Measurements from ENCODE around the gene PHF2. TPM values are rescaled to one million over a fixed set of nuclear protein-coding genes. Genes with fewer than 3 reads are reported as not detected.

Gene PHF2
- total and polyA plus RNA-seq, 2 experiments from 2014 or later, result 4.3 to 11.8 TPM

DNA sequence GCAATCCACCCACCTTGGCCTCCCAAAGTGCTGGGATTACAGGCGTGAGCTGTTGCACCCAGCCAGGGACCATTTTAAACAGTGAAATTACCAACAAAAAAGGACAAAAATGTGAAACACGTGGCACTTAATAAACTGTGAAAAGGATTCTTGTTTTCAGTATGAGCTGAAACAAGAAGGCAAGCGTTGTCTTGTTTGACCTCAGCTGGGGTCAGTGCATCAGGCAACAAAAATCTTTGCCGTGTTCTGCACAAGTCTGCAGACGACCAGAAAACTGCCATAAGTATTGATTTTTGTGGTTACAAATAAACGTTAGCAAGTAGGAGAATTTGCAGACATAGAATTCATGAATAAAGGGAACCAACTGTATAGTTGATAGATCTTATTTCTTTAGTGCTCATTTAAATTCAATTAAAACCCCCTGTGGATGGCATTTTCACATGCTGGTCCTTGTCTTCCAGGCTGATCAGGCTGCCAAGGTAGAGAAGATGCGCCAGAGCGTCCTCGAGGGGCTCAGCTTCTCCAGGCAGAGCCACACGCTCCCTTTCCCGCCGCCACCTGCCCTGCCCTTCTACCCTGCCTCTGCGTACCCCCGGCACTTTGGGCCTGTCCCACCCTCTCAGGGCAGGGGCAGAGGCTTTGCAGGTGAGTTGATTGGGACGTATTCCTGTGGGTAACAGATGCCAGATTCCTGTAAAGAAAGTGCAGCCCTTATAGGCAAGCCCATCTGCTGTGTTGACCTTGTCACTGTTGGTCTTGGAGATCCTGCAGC is 18.8 kb upstream of the PHF2 start:
- Histone ChIP-seq H3K27me3 (ENCODE audit: insufficient read depth) (no peaks in the 10 kb centered on the region), H3F3A (replicated peaks; ENCODE audit: low read depth) (no peaks in the 10 kb centered on the region), H3K4me2 (no peak overlapping the region), H2AFZ (no peak overlapping the region), H3K4me3 (no peak overlapping the region), H3K79me2 (replicated peaks; ENCODE audit: insufficient read depth) (no peaks in the 10 kb centered on the region), H3K4me1 (ENCODE audit: insufficient read depth) (peaks cover 11% of the 10 kb centered on the region; the same call in 1 of the 2 replicates), H3K27ac (ENCODE audit: low read depth) (no peak overlapping the region), H3K36me3 (ENCODE audit: insufficient read depth) (peaks cover 32% of the 10 kb centered on the region), H4K20me1 (replicated peaks; ENCODE audit: insufficient read depth) (peaks cover 6% of the 10 kb centered on the region), H3K9me2 (ENCODE audit: insufficient read depth) (no peaks in the 10 kb centered on the region)
- ATAC-seq (no peak), DNase-seq (ENCODE audit: low spot score) (no peak)
- TF ChIP-seq JUNB (IDR thresholded peaks at IDR 0.05; ENCODE audit: unreplicated experiment) (no peak), ZNF114 (CRISPR knock-in tag; IDR thresholded peaks at IDR 0.05) (no peak), EZH2phosphoT487 (IDR thresholded peaks at IDR 0.05; ENCODE audit: unreplicated experiment) (no peak)
- Mint-ChIP-seq H3K4me1 (peaks cover 10% of the 10 kb centered on the region; the same call in 2 of the 3 replicates), H3K36me3 (ENCODE audit: low read depth) (peaks cover 51% of the 10 kb centered on the region), H3K27me3 (ENCODE audit: insufficient read depth, low read depth, poor library complexity) (peaks cover 9% of the 10 kb centered on the region), H3K27ac (no peak overlapping the region), H3K9me3 (no peaks in the 10 kb centered on the region), H3K4me3 (no peak overlapping the region)

GRCh38 chr9:93558503-93558902 is 17.9 kb upstream of the PHF2 start:
- ATAC-seq (no peak), DNase-seq (ENCODE audit: low spot score) (no peak)
- peaks cover 60% of the 10 kb centered on the region for H3K36me3 Mint-ChIP-seq (ENCODE audit: low read depth)
- peaks cover 6% of the 10 kb centered on the region for H4K20me1 ChIP-seq (replicated peaks; ENCODE audit: insufficient read depth)
- peaks cover 10% of the 10 kb centered on the region; the same call in 2 of the 3 replicates for H3K4me1 Mint-ChIP-seq
- no peaks in the 10 kb centered on the region for H3K27me3 ChIP-seq (ENCODE audit: insufficient read depth)
- no peak overlapping the region for H3K4me3 Mint-ChIP-seq
- H3K27ac Mint-ChIP-seq, result no peak overlapping the region
- no peaks in the 10 kb centered on the region for H3K9me2 ChIP-seq (ENCODE audit: insufficient read depth)
- H3K4me1 ChIP-seq (ENCODE audit: insufficient read depth), result peaks cover 11% of the 10 kb centered on the region; the same call in 1 of the 2 replicates
- no peak overlapping the region for H3K4me3 ChIP-seq
- H2AFZ ChIP-seq, result no peak overlapping the region
- H3K36me3 ChIP-seq (ENCODE audit: insufficient read depth), result peaks cover 34% of the 10 kb centered on the region
- TF ChIP-seq CREB1 (CRISPR knock-in tag; IDR thresholded peaks at IDR 0.05; ENCODE audit: low read depth) (no peak), CTCF (conservative IDR thresholded peaks at IDR 0.05; ENCODE audit: low read depth in 2 of 2) (no peak), POLR2AphosphoS5 (IDR thresholded peaks at IDR 0.05; ENCODE audit: low read depth) (no peak), STAT1 (IDR thresholded peaks at IDR 0.05; ENCODE audit: unreplicated experiment) (no peak), EZH2 (IDR thresholded peaks at IDR 0.05; ENCODE audit: low read depth, unreplicated experiment) (no peak), ZNF331 (CRISPR knock-in tag; IDR thresholded peaks at IDR 0.05; ENCODE audit: low read depth) (no peak), NANOG (IDR thresholded peaks at IDR 0.05; ENCODE audit: borderline replicate concordance) (no peak), EZH2phosphoT487 (IDR thresholded peaks at IDR 0.05; ENCODE audit: unreplicated experiment) (no peak), ETS1 (IDR thresholded peaks at IDR 0.05) (no peak)
- H3K4me2 ChIP-seq, result no peak overlapping the region
- H3K79me2 ChIP-seq (replicated peaks; ENCODE audit: insufficient read depth), result no peaks in the 10 kb centered on the region
- no peaks in the 10 kb centered on the region; the same call in 1 of the 2 replicates for H3F3A ChIP-seq (replicated peaks; ENCODE audit: low read depth)
- no peak overlapping the region for H3K27ac ChIP-seq (ENCODE audit: low read depth)
- H3K27me3 Mint-ChIP-seq (ENCODE audit: insufficient read depth, low read depth, poor library complexity), result peaks cover 9% of the 10 kb centered on the region
- no peaks in the 10 kb centered on the region for H3K9me3 Mint-ChIP-seq
